SK-N-SH (cell line): ENCODE results near the gene LTA4H. TPM values are rescaled to one million over a fixed set of nuclear protein-coding genes. Genes with fewer than 3 reads are reported as not detected.

ENCODE experiments used
- CTCF ChIA-PET: fragments of 300-600, 350-600 bp; formaldehyde crosslinking; extraction: SDS; loops from one replicate; lab custom pipeline; 2021; lab: Yijun Ruan, JAX
- POLR2A ChIA-PET: fragments of 350-600 bp; sonication (Branson Sonifier 250); formaldehyde crosslinking; extraction: SDS; loops from one replicate; lab custom pipeline; 2020; ENCODE audit warnings: antibody characterized with exemption, inconsistent platforms; lab: Yijun Ruan, JAX
- DNase-seq: peaks from one replicate; pipeline ENCODE4 v3.0.0; 2012
- H2AFZ ChIP-seq: fragments of 200-600 bp; sonication (generic); 2 replicates; pipeline ENCODE4 v1.8.1; 2016; ENCODE audit warnings: antibody characterized with exemption, mild to moderate bottlenecking, low read depth
- H3F3A ChIP-seq: fragments of 200-600 bp; sonication (generic); replicated peaks from 2 replicates; pipeline ENCODE3; 2016; ENCODE audit warnings: antibody characterized with exemption, mild to moderate bottlenecking; ENCODE audit not compliant: insufficient read depth
- H3K27ac ChIP-seq, 2 experiments: fragments of 200-500 bp in 1 of 2; fragments of 200-600 bp in 1 of 2; sonication (Bioruptor generic) in 1 of 2; sonication (generic), shearing (Covaris generic) in 1 of 2; 2 replicates each; pipeline versions ENCODE4 v1.5.1 to v1.6.1; 2014 to 2016; ENCODE audit warnings: low read depth in 2 of 2, inconsistent platforms in 1 of 2, low read length in 1 of 2, mild to moderate bottlenecking in 1 of 2, mixed read lengths in 1 of 2
- H3K27me3 ChIP-seq: fragments of 200-600 bp; sonication (generic), shearing (Covaris generic); 2 replicates; pipeline ENCODE4 v1.6.1; 2016; ENCODE audit warnings: mixed run types; ENCODE audit not compliant: insufficient read depth
- H3K36me3 ChIP-seq, 2 experiments: fragments of 200-500 bp in 1 of 2; fragments of 200-600 bp in 1 of 2; sonication (Bioruptor generic) in 1 of 2; sonication (generic) in 1 of 2; replicated peaks in 1 of 2; 2 replicates each; pipeline versions ENCODE3 to v1.5.1; 2014 to 2016; ENCODE audit warnings: low read length in 1 of 2, mild to moderate bottlenecking in 1 of 2; ENCODE audit not compliant: insufficient read depth in 2 of 2, control insufficient read depth in 1 of 2
- H3K4me1 ChIP-seq, 2 experiments: fragments of 200-500 bp in 1 of 2; fragments of 200-600 bp in 1 of 2; sonication (Bioruptor generic) in 1 of 2; sonication (generic), shearing (Covaris generic) in 1 of 2; 2 replicates each; pipeline versions ENCODE4 v1.5.1 to v1.6.1; 2014 to 2016; ENCODE audit warnings: low read depth in 1 of 2, low read length in 1 of 2, mixed run types in 1 of 2; ENCODE audit not compliant: insufficient read depth in 2 of 2, control insufficient read depth in 1 of 2
- H3K4me2 ChIP-seq: fragments of 200-600 bp; sonication (generic), shearing (Covaris generic); 2 replicates; pipeline ENCODE4 v1.6.1; 2017; ENCODE audit warnings: mixed run types
- H3K4me3 ChIP-seq, 2 experiments: fragments of 200-500 bp in 1 of 2; fragments of 200-600 bp in 1 of 2; sonication (Bioruptor generic) in 1 of 2; sonication (generic), shearing (Covaris generic) in 1 of 2; 2 replicates each; pipeline versions ENCODE4 v1.5.1 to v1.8.1; 2014 to 2016; ENCODE audit warnings: low read depth in 2 of 2, inconsistent platforms in 1 of 2, low read length in 1 of 2, mild to moderate bottlenecking in 1 of 2, mixed read lengths in 1 of 2, moderate library complexity in 1 of 2
- H3K79me2 ChIP-seq: fragments of 200-600 bp; sonication (generic); 2 replicates; pipeline ENCODE4 v1.8.1; 2017; ENCODE audit warnings: mild to moderate bottlenecking; ENCODE audit not compliant: insufficient read depth
- H3K9ac ChIP-seq: fragments of 200-600 bp; sonication (generic); 2 replicates; pipeline ENCODE4 v1.6.1; 2017; ENCODE audit warnings: mixed run types
- H3K9me2 ChIP-seq: fragments of 200-600 bp; sonication (generic); 2 replicates; pipeline ENCODE4 v1.6.1; 2017; ENCODE audit warnings: mixed run types
- H3K9me3 ChIP-seq: fragments of 200-600 bp; sonication (generic); 2 replicates; pipeline ENCODE4 v1.6.1; 2017; ENCODE audit warnings: mixed run types, mild to moderate bottlenecking, moderate library complexity
- H4K20me1 ChIP-seq: fragments of 200-600 bp; sonication (generic); 2 replicates; pipeline ENCODE4 v1.6.1; 2017; ENCODE audit warnings: mild to moderate bottlenecking, mixed run types; ENCODE audit not compliant: insufficient read depth
- CTCF ChIP-seq: fragments of 200-600 bp; sonication (generic); IDR thresholded peaks from 2 replicates; pipeline ENCODE4 v1.6.1; 2017; ENCODE audit warnings: antibody characterized with exemption, mild to moderate bottlenecking, moderate library complexity
- ELF1 ChIP-seq: IDR thresholded peaks from 2 replicates; pipeline ENCODE4 v1.4.0; 2012
- EP300 ChIP-seq, 2 experiments: IDR thresholded peaks; 2 replicates each; pipeline versions ENCODE4 v1.4.0 to v1.6.1; 2012; ENCODE audit warnings: borderline replicate concordance in 1 of 2, low read depth in 1 of 2, low read length in 1 of 2
- FOXJ3 ChIP-seq: sonication (generic); formaldehyde crosslinking; IDR thresholded peaks from 2 replicates; pipeline ENCODE4 v1.5.1; 2020; ENCODE audit warnings: mild to moderate bottlenecking, missing genetic modification reagents
- GABPA ChIP-seq: IDR thresholded peaks from 2 replicates; pipeline ENCODE4 v1.4.0; 2012; ENCODE audit warnings: low read depth, mild to moderate bottlenecking
- GATA2 ChIP-seq: sonication (generic); formaldehyde crosslinking; IDR thresholded peaks from 2 replicates; pipeline ENCODE4 v1.5.0; 2020; ENCODE audit warnings: mild to moderate bottlenecking, missing genetic modification reagents
- JUND ChIP-seq: IDR thresholded peaks from 2 replicates; pipeline ENCODE4 v1.4.0; 2012
- MEF2A ChIP-seq: IDR thresholded peaks from 2 replicates; pipeline ENCODE4 v1.4.0; 2012; ENCODE audit warnings: low read depth, borderline replicate concordance
- PBX3 ChIP-seq: IDR thresholded peaks from 2 replicates; pipeline ENCODE4; 2012
- POLR2AphosphoS5 ChIP-seq: IDR thresholded peaks from 2 replicates; pipeline ENCODE4 v1.6.1; 2012; ENCODE audit warnings: low read depth, low read length
- RAD21 ChIP-seq: IDR thresholded peaks from 2 replicates; pipeline ENCODE4 v1.6.1; 2012; ENCODE audit warnings: mild to moderate bottlenecking, low read length
- SMC3 ChIP-seq: IDR thresholded peaks from 2 replicates; pipeline ENCODE4 v1.6.1; 2012; ENCODE audit warnings: low read depth, low read length, improper control_type of control experiment
- USF2 ChIP-seq: fragments of 150-350 bp; IDR thresholded peaks from 2 replicates; pipeline ENCODE4 v1.6.1; 2017; ENCODE audit warnings: antibody characterized with exemption, low read length, low read depth, borderline replicate concordance
- YY1 ChIP-seq: IDR thresholded peaks from 2 replicates; pipeline ENCODE4 v1.4.0; 2012; ENCODE audit warnings: low read depth, mild to moderate bottlenecking
- WGBS: methylation state at CpG from one replicate; pipeline ENCODE4 v1.1.6; 2017; ENCODE audit warnings: low lambda C conversion rate; 5-methylcytosine and 5-hydroxymethylcytosine counted together
- polyA plus RNA-seq, 3 experiments: library from polyadenylated mRNA; depleted of rRNA; stranded (reverse); fragments of >200 nt; gene quantifications; 2 replicates each; pipeline ENCODE4 v1.2.3, GENCODE V29; 2012

Gene LTA4H
- polyA plus RNA-seq, 1 of the 3 experiments (the other 2 are of a cell fraction): 55.9 TPM

GRCh38 chr12:96075560-96075959, 40.2 kb upstream of the LTA4H start:
- POLR2A ChIA-PET: no interaction called here
- TF ChIP-seq CTCF: no peak
- TF ChIP-seq YY1: no peak
- no peak for TF ChIP-seq MEF2A
- TF ChIP-seq SMC3: no peak
- TF ChIP-seq GATA2 (CRISPR knock-in tag): no peak
- TF ChIP-seq GABPA: no peak
- TF ChIP-seq ELF1: no peak
- no peak for TF ChIP-seq JUND
- TF ChIP-seq POLR2AphosphoS5: no peak
- TF ChIP-seq EP300 (IDR thresholded peaks at IDR 0.05; ENCODE audit: borderline replicate concordance in 1 of 2, low read depth in 1 of 2, low read length in 1 of 2): no peak
- TF ChIP-seq USF2: no peak
- no peak for TF ChIP-seq RAD21
- TF ChIP-seq PBX3: no peak
- TF ChIP-seq FOXJ3 (CRISPR knock-in tag): no peak
- CTCF ChIA-PET: no interaction called here
- Histone ChIP-seq H3K36me3 (no peaks in the 10 kb centered on the region), H3F3A (no peaks in the 10 kb centered on the region), H3K4me3 (no peak overlapping the region), H3K27ac (no peak overlapping the region), H3K79me2 (no peaks in the 10 kb centered on the region), H4K20me1 (no peaks in the 10 kb centered on the region), H3K9ac (no peak overlapping the region), H3K4me1 (no peaks in the 10 kb centered on the region), H3K27me3 (no peaks in the 10 kb centered on the region; the same call in 1 of the 2 replicates), H3K9me2 (no peaks in the 10 kb centered on the region), H3K4me2 (no peak overlapping the region), H2AFZ (no peak overlapping the region), H3K9me3 (no peaks in the 10 kb centered on the region)
- 76% methylated on average over 2 of the region's 2 CpGs for WGBS
- DNase-seq: no peak
